Heart left ventricle (tissue), 13 donors: ENCODE measurements around the gene ACP4.

ENCODE experiments used
- POLR2A ChIP-seq, 2 donors: fragments of 450-650 bp; IDR thresholded peaks; one replicate each; pipeline ENCODE4 v1.6.1; 2017; ENCODE audit warnings: antibody characterized with exemption in 2 of 2, mild to moderate bottlenecking in 2 of 2, moderate library complexity in 2 of 2
- TF ChIP-seq, protein P1 (sequence below), 12 donors: fragments of 200-600 bp; sonication (generic) in 4 of 12; IDR thresholded peaks; one replicate each; pipeline versions ENCODE4 v1.5.0 to v1.8.0; 2018 to 2022; ENCODE audit warnings: antibody characterized with exemption in 12 of 12, mild to moderate bottlenecking in 5 of 12
- donor health status: ischemic (EF 13 %, LVEDD 7.1; RV severe dilation, severe dysfunction).
- donor health status: DM: no; HTN: yes; CAD: no.
- donor health status: DM: no; HTN: no; CAD: no.
- donor health status: ischemic (EF 25% LVEDD 6.9; RV normal size, moderate dysfunction).
- donor health status: ischemic (EF 25% LVEDD 5.7; RV mildly dilated, moderate dysfunction).
- donor health status: ischemic (EF 35%, LVEDD 5.7; RV mildly dilated, moderate dysfunction).
- donor health status: nonischemic (EF 11% LVEDD 7.7; RV severe dilation, severe dysfunction).
- donor health status: DM: yes; HTN: yes; CAD: no.
- donor health status: PGD.
- donor health status: ischemic (EF 29% LVEDD 5.4; RV normal size, mild dysfunction).
- donor health status: nonischemic (EF 23%, LVEDD 6.1; RV moderate dilation, normal function).

DNA sequence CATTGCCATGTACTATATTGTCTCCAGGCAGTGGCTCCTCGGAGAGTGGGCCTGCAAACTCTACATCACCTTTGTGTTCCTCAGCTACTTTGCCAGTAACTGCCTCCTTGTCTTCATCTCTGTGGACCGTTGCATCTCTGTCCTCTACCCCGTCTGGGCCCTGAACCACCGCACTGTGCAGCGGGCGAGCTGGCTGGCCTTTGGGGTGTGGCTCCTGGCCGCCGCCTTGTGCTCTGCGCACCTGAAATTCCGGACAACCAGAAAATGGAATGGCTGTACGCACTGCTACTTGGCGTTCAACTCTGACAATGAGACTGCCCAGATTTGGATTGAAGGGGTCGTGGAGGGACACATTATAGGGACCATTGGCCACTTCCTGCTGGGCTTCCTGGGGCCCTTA, 19.3 kb upstream of the ACP4 start:
- TF ChIP-seq POLR2A (IDR thresholded peaks at IDR 0.05), result no peak
- TF ChIP-seq, protein P1, sequence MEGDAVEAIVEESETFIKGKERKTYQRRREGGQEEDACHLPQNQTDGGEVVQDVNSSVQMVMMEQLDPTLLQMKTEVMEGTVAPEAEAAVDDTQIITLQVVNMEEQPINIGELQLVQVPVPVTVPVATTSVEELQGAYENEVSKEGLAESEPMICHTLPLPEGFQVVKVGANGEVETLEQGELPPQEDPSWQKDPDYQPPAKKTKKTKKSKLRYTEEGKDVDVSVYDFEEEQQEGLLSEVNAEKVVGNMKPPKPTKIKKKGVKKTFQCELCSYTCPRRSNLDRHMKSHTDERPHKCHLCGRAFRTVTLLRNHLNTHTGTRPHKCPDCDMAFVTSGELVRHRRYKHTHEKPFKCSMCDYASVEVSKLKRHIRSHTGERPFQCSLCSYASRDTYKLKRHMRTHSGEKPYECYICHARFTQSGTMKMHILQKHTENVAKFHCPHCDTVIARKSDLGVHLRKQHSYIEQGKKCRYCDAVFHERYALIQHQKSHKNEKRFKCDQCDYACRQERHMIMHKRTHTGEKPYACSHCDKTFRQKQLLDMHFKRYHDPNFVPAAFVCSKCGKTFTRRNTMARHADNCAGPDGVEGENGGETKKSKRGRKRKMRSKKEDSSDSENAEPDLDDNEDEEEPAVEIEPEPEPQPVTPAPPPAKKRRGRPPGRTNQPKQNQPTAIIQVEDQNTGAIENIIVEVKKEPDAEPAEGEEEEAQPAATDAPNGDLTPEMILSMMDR (IDR thresholded peaks at IDR 0.05), result no peak
